Activated CD8-positive, alpha-beta memory T cell treated with anti-CD3 and anti-CD28 coated beads, Interleukin-2, amount 10 ng/mL, durations not matched to agents 7 days and 5 days (primary cell): ENCODE measurements around the gene TEX36. TPM values are rescaled to one million over a fixed set of nuclear protein-coding genes. Genes with fewer than 3 reads are reported as not detected.
"Not testable (repeated sequence)": the region's sequence is repeated elsewhere in the genome, so short reads cannot be mapped to it uniquely, and the experiment has no call there.

Experiments
- ATAC-seq: fragments of 150-1000 bp; cut with Tn5 transposase; one replicate; pipeline ENCODE4 v1.10.0; 2021; ENCODE audit warnings: moderate library complexity
- CTCF ChIA-PET: fragments of 350-600 bp; sonication (Branson Sonifier 250); formaldehyde crosslinking; loops from one replicate; lab custom pipeline; 2021; ENCODE audit warnings: antibody characterized with exemption; lab: Charles Lee
- DNase-seq: peaks from one replicate; pipeline ENCODE4 v3.0.0-alpha.2; 2020
- H3K27ac Mint-ChIP-seq: one replicate; pipeline ENCODE4 v1.8.0; 2021; ENCODE audit warnings: mild to moderate bottlenecking, mixed read lengths
- H3K27me3 Mint-ChIP-seq: one replicate; pipeline ENCODE4 v1.8.0; 2021; ENCODE audit warnings: mixed read lengths
- H3K36me3 Mint-ChIP-seq: one replicate; pipeline ENCODE4 v1.8.0; 2021; ENCODE audit warnings: mild to moderate bottlenecking, mixed read lengths
- H3K4me1 Mint-ChIP-seq: one replicate; pipeline ENCODE4 v1.8.0; 2021; ENCODE audit warnings: mixed read lengths
- H3K4me3 Mint-ChIP-seq: one replicate; pipeline ENCODE4 v1.8.0; 2021; ENCODE audit warnings: mild to moderate bottlenecking, moderate library complexity, mixed read lengths
- H3K9me3 Mint-ChIP-seq: one replicate; pipeline ENCODE4 v1.8.0; 2022; ENCODE audit warnings: low read depth, mixed read lengths
- total RNA-seq, 2 experiments: library from RNA; stranded (reverse); gene quantifications; one replicate each; pipeline ENCODE4 v1.2.3, GENCODE V29; 2021

TEX36 gene
- total RNA-seq, 2 experiments from 2014 or later = not detected

DNA sequence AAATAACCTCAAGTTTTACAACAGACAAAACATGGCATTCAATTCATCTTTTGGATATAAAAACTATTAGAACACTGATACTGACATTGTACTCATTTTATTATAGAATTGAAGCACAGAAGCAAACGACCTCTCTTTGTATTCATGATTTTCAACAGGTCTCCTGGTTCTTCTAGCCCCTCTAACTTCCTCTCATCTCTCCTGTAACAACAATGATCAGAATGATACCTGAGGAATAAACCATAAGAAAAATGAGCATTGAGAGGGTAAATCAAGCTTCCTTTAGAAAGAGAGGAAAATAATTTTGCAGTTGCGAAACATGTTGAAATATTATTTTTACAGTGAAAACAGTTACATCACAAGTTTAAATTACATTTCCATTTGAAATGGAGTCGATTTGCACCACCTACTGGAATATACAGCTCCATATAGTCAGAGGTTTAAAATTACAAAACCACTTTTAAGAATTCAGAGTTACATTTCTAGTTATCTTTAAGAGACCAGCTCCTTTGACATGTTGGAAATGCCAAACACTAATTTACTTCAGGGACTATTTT, 17.5 kb upstream of the TEX36 start:
- H3K9me3 Mint-ChIP-seq = no peaks in the 10 kb centered on the region
- no peak overlapping the region for H3K27ac Mint-ChIP-seq
- DNase-seq (no peak), ATAC-seq (no peak)
- no peaks in the 10 kb centered on the region for H3K36me3 Mint-ChIP-seq
- H3K27me3 Mint-ChIP-seq = peaks cover 3% of the 10 kb centered on the region
- H3K4me1 Mint-ChIP-seq = no peaks in the 10 kb centered on the region
- CTCF ChIA-PET = interaction anchor here (0.9 kb wide), 1 partner anchor 652 kb away, joined by 3 read pairs; no protein-coding TSS in a partner anchor
- no peak overlapping the region for H3K4me3 Mint-ChIP-seq

DNA sequence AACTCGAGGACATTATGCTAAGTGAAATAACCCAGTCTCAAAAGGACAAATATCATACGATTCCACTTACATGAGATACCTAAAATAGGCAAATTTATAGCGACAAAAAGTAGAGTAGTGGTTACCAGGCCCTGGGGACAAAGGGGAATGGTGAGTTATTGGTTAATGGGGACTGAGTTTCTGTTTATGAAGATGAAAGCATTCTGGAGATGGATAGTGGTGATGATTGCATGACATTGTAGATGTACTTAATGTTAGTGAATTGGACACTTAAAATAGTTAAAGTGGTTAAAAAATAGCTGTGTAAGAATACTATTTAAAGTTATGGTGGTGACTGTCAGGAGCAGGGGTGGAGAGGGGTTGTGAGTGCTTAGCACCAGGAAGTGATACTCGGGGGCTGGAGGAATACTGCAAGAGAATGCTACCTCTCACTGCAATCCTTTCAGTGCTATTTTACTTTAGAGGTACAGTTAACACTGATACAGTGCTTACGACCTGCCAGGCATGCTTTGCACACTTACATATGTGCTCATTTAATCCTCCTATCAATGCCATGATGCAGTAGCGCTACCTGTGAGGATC, 16.7 kb upstream of the TEX36 start:
- peaks cover 3% of the 10 kb centered on the region for H3K27me3 Mint-ChIP-seq
- no peak overlapping the region for H3K4me3 Mint-ChIP-seq
- H3K36me3 Mint-ChIP-seq = no peaks in the 10 kb centered on the region
- DNase-seq (no peak), ATAC-seq (no peak)
- H3K9me3 Mint-ChIP-seq = no peaks in the 10 kb centered on the region
- H3K4me1 Mint-ChIP-seq = no peaks in the 10 kb centered on the region
- CTCF ChIA-PET = no interaction called here
- H3K27ac Mint-ChIP-seq = no peak overlapping the region

DNA sequence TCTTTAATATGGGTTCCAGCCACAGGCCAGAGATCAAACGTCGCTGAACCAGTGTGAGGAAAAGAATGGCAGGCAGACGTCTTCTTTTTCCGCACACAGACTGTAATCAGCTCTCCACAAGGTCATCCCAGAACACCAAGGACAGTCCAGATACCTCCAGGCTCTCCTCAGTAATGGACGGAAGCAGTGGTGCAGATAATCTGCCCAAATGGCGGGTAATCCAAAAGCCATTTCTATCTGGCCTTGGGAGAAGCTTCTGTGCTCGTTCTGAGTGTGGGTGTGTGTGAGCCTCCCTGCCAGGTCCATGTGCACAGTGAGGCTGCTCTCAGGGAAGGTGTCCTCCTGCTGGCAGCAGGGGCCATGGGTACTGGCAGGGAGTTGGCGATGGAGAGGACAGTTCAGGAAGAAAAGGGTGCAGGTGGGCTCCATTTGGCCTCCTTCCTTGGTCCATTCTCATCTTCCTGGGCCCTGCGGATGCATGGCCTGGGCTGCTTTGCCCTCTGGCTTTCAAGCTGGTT, 15.6 kb upstream of the TEX36 start:
- DNase-seq (no peak), ATAC-seq (no peak)
- no peaks in the 10 kb centered on the region for H3K36me3 Mint-ChIP-seq
- no peak overlapping the region for H3K27ac Mint-ChIP-seq
- H3K4me3 Mint-ChIP-seq = no peak overlapping the region
- H3K27me3 Mint-ChIP-seq = peaks cover 3% of the 10 kb centered on the region
- CTCF ChIA-PET = interaction anchor here (1.1 kb wide), 1 partner anchor 12 kb away, joined by 3 read pairs; no protein-coding TSS in a partner anchor
- no peaks in the 10 kb centered on the region for H3K9me3 Mint-ChIP-seq
- H3K4me1 Mint-ChIP-seq = no peaks in the 10 kb centered on the region

DNA sequence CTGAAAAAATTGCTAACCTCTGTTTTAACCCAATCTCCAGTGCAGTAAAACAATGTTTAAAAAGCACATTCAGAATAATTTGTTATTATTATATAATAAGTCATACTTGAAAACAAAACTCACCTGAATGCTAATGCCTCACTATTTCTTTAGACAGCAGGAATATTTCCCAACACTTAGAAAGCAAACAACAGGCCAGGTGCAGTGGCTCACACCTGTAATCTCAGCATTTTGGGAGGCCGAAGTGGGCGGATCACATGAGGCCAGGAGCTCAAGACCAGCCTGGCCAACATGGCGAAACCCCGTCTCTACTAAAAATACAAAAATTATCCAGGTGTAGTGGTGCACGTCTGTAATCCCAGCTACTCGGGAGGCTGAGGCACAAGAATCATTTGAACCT, 13.9 kb upstream of the TEX36 start:
- ATAC-seq, CTCF ChIA-PET, H3K4me1 Mint-ChIP-seq, DNase-seq, H3K4me3 Mint-ChIP-seq, H3K9me3 Mint-ChIP-seq, H3K27me3 Mint-ChIP-seq, H3K36me3 Mint-ChIP-seq, H3K27ac Mint-ChIP-seq: not testable (repeated sequence)

DNA sequence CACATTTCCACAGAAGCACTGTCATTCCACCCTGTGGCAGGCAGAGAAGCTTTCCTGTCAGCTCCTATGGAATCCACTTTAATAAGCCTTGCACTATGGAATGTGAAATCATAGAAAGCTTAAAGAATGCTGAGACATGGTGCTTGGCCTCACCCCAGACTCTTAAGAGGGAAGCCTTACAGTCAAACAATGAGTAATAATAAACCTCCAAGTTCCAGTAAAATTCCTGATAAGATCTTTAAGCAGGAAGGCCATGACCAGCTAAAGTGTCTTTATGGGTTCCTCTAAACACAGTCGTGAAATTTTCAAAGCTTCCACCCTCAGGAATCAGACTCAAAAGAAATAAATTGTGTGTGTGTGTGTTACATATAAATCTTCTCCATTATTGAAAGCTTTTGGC, 11.9 kb upstream of the TEX36 start:
- peaks cover 3% of the 10 kb centered on the region for H3K27me3 Mint-ChIP-seq
- CTCF ChIA-PET = no interaction called here

DNA sequence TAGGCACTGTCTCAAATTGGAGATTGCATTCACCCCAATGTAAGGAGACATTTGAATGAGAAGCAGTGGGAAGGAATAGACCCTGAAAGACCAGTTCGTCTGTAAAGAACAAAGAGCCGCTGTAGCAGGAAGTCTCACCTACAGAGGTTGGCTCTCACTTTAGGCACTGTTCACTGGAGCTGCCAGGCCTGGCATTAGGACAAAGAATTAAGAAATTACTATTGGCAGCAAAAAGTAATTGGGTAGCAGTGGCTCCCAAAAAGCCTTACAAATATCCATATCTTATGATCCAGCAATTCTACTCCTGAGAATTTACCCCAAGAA, 10.5 kb upstream of the TEX36 start:
- H3K27ac Mint-ChIP-seq = no peak overlapping the region
- no peaks in the 10 kb centered on the region for H3K9me3 Mint-ChIP-seq
- H3K4me1 Mint-ChIP-seq = no peaks in the 10 kb centered on the region
- CTCF ChIA-PET = no interaction called here
- ATAC-seq (no peak), DNase-seq (no peak)
- H3K27me3 Mint-ChIP-seq = peaks cover 3% of the 10 kb centered on the region
- H3K4me3 Mint-ChIP-seq = no peak overlapping the region
- no peaks in the 10 kb centered on the region for H3K36me3 Mint-ChIP-seq

More for the DNA sequence above, 11.9 kb upstream of the TEX36 start:
- DNase-seq (no peak), ATAC-seq (no peak)
- no peaks in the 10 kb centered on the region for H3K36me3 Mint-ChIP-seq
- no peaks in the 10 kb centered on the region for H3K9me3 Mint-ChIP-seq
- no peak overlapping the region for H3K27ac Mint-ChIP-seq
- no peaks in the 10 kb centered on the region for H3K4me1 Mint-ChIP-seq
- H3K4me3 Mint-ChIP-seq = no peak overlapping the region

DNA sequence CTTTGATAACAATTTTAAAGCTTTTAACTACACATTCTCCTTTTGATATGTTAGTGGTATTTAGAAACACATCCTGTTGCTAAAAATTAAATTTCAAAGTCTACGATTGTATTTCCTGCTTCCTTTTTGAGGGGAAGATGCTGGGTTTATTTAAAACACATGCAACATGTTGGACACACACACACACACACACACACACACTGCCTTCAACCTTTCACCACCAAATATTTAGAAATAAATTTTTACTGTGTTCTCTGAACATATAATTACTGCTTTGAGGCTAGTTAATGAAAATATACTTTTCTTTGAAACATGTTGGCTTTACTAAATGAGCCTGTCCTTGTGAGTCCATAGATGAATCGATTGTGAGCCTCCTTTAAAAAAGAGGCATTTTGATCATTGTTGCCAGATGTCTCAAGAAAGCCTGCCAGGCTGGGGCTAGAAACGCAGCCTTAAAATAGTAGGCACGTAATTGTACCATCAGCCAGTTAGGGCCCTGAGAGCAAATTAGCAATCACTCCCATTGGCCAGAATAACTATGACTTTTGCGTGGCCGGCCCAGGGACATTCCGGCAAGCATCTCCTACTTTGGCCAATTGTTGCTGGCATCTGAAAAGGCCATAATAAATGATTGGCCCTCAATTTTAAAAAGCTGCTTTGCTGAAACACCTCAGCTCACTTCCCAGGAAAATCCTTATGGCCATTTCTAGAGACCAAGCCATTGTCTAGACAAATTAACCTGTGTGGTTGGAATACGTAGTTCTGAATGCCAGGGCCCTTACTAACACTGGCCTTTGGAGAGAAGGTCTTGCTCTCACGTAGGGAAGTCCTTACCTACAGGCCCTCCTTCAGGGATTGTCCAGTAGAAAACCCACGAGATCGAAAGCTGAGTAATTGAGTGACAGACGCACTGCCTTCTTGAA, 9.9 kb upstream of the TEX36 start:
- CTCF ChIA-PET = no interaction called here
- Mint-ChIP-seq H3K27ac (no peak overlapping the region), H3K36me3 (no peaks in the 10 kb centered on the region)

DNA sequence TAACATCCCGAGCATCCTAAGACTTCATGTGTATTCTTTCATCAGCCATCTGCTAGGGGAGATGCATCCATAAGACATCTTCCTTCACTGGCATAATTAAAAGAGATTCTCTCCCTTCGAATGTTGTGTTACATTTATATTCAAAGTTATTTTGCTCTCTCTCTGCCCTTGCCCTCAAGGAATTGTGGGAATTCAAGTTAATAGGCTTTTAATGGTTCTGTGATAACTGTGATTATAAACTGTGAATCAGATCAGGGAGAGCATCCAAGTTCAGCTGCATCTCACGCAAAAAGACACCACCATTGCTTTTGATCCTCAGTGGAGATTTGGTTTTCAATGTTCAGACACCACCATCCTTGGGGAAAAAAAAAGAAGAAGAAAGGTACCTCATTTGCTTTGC, 9.2 kb upstream of the TEX36 start:
- CTCF ChIA-PET = no interaction called here
- Mint-ChIP-seq H3K4me1 (no peaks in the 10 kb centered on the region), H3K4me3 (no peak overlapping the region), H3K36me3 (no peaks in the 10 kb centered on the region), H3K27me3 (peaks cover 3% of the 10 kb centered on the region), H3K9me3 (no peaks in the 10 kb centered on the region), H3K27ac (no peak overlapping the region)
- ATAC-seq (no peak), DNase-seq (no peak)

More for the DNA sequence above, 9.9 kb upstream of the TEX36 start:
- ATAC-seq (no peak), DNase-seq (no peak)
- Mint-ChIP-seq H3K27me3 (peaks cover 3% of the 10 kb centered on the region), H3K4me1 (no peaks in the 10 kb centered on the region), H3K4me3 (no peak overlapping the region), H3K9me3 (no peaks in the 10 kb centered on the region)

DNA sequence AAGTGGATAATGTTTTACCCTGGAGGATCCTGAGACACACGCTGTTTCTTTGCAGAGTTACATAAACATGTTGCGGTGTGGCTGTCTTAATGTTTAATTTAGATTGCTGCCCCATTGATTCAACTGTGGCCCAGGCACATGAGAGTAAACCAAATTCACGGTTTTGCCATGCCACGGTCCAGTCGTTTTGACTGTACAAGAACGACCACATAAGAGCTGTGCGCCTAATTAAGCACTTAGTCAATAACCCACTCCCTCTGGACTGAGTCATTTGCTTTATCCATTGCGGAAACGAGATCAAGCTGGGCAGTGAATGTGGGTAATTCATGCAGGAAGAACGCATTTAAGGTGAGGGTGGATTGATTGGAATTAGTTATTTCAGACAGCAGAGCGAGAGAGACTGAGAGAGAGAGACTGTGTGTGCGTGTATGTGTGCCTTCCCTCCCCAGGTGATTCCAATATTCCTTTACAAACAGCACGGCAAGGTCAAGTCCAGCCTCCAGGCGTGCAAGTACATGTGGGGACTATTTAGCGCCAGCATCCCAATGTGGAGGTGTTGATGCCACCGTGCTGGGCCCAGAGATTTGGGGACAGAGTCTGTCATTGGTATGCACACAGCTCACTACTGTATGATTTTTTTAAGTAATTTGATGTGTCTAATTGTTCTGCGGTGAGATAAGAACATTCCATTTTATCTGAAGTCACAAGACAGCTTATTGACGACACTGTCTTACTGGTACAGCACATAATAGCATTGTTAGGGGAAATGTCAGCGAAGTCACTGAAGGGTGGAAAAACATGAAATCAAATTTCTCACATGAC, 8.4 kb upstream of the TEX36 start:
- ATAC-seq = no peak
- Mint-ChIP-seq H3K36me3 (no peaks in the 10 kb centered on the region), H3K9me3 (no peaks in the 10 kb centered on the region), H3K27ac (no peak overlapping the region), H3K27me3 (peaks cover 3% of the 10 kb centered on the region), H3K4me1 (no peaks in the 10 kb centered on the region), H3K4me3 (no peak overlapping the region)
- DNase-seq = no peak
- CTCF ChIA-PET = no interaction called here

DNA sequence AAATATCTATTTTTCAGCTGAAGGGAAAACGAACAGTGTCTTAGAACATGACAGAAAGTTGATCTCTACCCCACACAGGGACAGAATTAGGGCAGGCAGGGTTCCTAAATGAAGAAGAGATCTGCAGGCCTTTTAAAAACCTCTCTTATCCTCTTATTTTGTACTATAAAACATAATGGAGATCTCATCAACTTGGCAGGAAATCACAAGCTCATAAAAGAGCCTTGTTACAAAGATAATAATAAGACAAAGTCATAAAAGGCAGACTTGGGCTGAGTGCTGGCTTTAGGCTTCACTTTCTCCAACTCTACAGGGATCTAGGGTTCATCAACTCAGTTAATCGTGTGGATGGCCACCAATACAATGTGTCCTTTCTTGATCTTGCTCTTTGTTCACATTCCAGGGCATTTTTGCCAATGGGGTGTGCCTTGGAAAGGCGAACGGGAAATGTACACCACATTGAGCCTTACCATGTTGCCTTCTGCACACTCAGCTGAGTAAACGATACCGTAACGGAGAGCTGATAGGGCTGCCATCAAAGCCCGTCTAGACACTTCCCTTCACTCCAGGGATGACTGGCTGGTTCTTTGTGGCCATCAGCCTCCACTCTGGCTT, 7.1 kb upstream of the TEX36 start:
- Mint-ChIP-seq H3K4me1 (no peaks in the 10 kb centered on the region), H3K27me3 (peaks cover 3% of the 10 kb centered on the region), H3K36me3 (no peaks in the 10 kb centered on the region), H3K27ac (no peak overlapping the region), H3K9me3 (no peaks in the 10 kb centered on the region), H3K4me3 (no peak overlapping the region)
- ATAC-seq (no peak), DNase-seq (no peak)
- CTCF ChIA-PET = no interaction called here

DNA sequence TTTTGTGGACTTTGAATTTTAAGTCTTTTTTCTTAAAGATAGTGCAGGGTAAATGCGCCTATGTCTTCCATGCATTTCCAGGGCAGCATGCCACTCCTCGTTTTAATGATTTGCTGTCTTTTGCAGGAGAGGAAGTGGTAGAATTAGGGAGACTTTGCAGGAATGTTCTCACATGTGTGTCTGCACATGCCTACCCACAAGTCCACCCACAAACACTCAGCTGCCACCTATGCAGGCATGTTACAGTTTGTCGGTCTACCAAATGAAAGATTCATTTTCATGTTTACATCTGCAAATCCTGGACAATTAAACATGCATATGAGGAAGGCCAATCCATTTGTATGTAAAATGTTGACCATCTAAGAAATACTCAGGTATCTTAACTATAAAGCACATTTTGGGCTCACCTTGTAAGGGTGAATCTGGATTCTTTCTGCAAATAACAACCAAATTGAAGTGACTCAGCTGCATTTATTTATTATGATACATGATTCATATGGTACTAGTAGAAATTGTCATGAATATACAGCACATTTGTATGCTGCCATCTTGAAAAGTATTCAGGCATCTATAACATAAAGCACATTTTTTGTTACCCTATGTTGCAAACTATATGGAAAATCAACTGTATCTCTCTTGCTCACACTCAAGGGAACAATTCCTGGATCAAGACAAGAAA, 4.7 kb upstream of the TEX36 start:
- Mint-ChIP-seq H3K36me3 (no peaks in the 10 kb centered on the region), H3K4me3 (no peak overlapping the region), H3K9me3 (no peaks in the 10 kb centered on the region), H3K4me1 (no peaks in the 10 kb centered on the region), H3K27me3 (peaks cover 3% of the 10 kb centered on the region), H3K27ac (no peak overlapping the region)
- ATAC-seq (no peak), DNase-seq (no peak)
- CTCF ChIA-PET = interaction anchor here (1.5 kb wide), 1 partner anchor 10 kb away, joined by 3 read pairs; no protein-coding TSS in a partner anchor

DNA sequence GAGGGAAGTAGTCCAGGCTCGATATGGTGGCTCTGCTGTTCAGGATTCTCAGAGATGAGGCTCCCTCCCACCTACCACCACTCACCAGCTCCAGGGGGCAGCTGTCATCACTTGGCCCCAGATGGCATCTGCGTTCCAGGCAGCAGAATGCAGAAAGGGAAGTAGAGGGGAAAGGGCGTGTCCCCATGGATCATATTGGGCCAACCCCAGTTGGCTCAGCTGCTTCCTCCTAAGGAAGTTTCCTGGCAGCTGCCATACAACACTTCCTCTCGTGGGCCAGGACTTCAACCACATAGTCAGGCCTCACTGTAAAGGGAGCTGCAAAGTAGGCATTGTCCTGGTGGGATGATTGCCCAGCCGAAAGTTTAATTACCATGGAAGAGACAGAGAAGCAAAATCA, 1.6 kb upstream of the TEX36 start:
- Mint-ChIP-seq H3K36me3 (no peaks in the 10 kb centered on the region), H3K27me3 (peaks cover 5% of the 10 kb centered on the region), H3K9me3 (peaks cover 2% of the 10 kb centered on the region), H3K4me1 (no peaks in the 10 kb centered on the region), H3K27ac (no peak overlapping the region), H3K4me3 (no peak overlapping the region)
- CTCF ChIA-PET = no interaction called here
- no peak for DNase-seq
- no peak for ATAC-seq
